GM18505 (cell line): ENCODE measurements around the gene MYOM3.

ENCODE experiments used
- ATAC-seq: cut with Tn5 transposase; IDR thresholded peaks from one replicate; pipeline ENCODE4 v1.9.1; 2021; ENCODE audit not compliant: unreplicated experiment
- POLR2A ChIP-seq: IDR thresholded peaks from 4 replicates; pipeline ENCODE4 v1.6.1; 2011; ENCODE audit warnings: borderline replicate concordance; ENCODE audit not compliant: insufficient read depth, insufficient read length; ENCODE audit errors: extremely low read depth

MYOM3 gene

GRCh38 chr1:24117722-24118409 lies 5.9 kb upstream of the MYOM3 start:
- TF ChIP-seq POLR2A: no peak
- no peak for ATAC-seq

- ATAC-seq: no peak
- TF ChIP-seq POLR2A: no peak
Measured at GRCh38 chr1:24117132-24117531, 5.2 kb upstream of the MYOM3 start.

- TF ChIP-seq POLR2A: no peak
- ATAC-seq: no peak
Measured at GRCh38 chr1:24114753-24115152, 2.8 kb upstream of the MYOM3 start.

GRCh38 chr1:24113641-24114033 lies 1.7 kb upstream of the MYOM3 start:
- TF ChIP-seq POLR2A: no peak
- no peak for ATAC-seq

- ATAC-seq: no peak
- no peak for TF ChIP-seq POLR2A
Measured at GRCh38 chr1:24111262-24111995, 506 bp downstream of the MYOM3 start.

GRCh38 chr1:24110642-24111261 lies 1.2 kb downstream of the MYOM3 start:
- TF ChIP-seq POLR2A: no peak
- ATAC-seq: no peak

GRCh38 chr1:24109686-24110475 lies 2.1 kb downstream of the MYOM3 start:
- TF ChIP-seq POLR2A: no peak
- no peak for ATAC-seq

GRCh38 chr1:24109166-24109483 lies 2.8 kb downstream of the MYOM3 start:
- TF ChIP-seq POLR2A: no peak
- ATAC-seq: no peak

GRCh38 chr1:24108334-24109165 lies 3.4 kb downstream of the MYOM3 start:
- ATAC-seq: no peak
- TF ChIP-seq POLR2A: no peak

- no peak for ATAC-seq
- no peak for TF ChIP-seq POLR2A
Measured at GRCh38 chr1:24107462-24108138, 4.3 kb downstream of the MYOM3 start.

- ATAC-seq: no peak
- TF ChIP-seq POLR2A: no peak
Measured at GRCh38 chr1:24105368-24106160, 6.4 kb downstream of the MYOM3 start.

GRCh38 chr1:24104854-24105253 lies 7.1 kb downstream of the MYOM3 start:
- no peak for TF ChIP-seq POLR2A
- ATAC-seq: no peak

GRCh38 chr1:24103879-24104278 lies 8.1 kb downstream of the MYOM3 start:
- no peak for TF ChIP-seq POLR2A
- ATAC-seq: no peak
